ENCODE data around the gene EPS8L3. TPM values are rescaled to one million over a fixed set of nuclear protein-coding genes. Genes with fewer than 3 reads are reported as not detected.

Gene EPS8L3
- polyA plus RNA-seq, 1 donor from 2014 or later = not detected

- TF ChIP-seq EZH2 (IDR thresholded peaks at IDR 0.05; ENCODE audit: borderline replicate concordance, insufficient read depth, low read length, poor library complexity, severe bottlenecking) = no peak
- TF ChIP-seq MXI1 (conservative IDR thresholded peaks at IDR 0.05; ENCODE audit: poor library complexity, severe bottlenecking) = no peak
Observed at GRCh38 chr1:109782927-109783326, 19.2 kb upstream of the EPS8L3 start (continued).

DNA sequence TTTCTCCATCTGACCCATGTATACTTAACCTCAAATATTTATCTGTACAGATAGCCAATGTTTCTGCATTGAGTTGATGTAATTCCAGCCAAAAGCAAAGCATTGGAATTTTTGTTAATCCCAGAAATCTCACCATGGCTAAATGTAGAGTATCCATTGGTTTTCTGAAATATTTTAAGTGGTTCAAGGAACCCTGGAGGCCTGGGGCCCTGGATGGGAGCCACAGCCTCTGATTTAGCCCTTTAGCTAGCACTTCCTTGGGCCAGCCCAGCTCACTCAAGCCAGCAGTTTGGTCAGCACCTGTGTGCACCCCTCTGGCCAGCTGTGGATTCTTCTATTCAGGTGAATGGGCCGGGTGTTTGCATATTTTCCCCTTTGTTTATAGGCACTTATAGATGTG is 18.8 kb upstream of the EPS8L3 start:
- TF ChIP-seq, protein P1, sequence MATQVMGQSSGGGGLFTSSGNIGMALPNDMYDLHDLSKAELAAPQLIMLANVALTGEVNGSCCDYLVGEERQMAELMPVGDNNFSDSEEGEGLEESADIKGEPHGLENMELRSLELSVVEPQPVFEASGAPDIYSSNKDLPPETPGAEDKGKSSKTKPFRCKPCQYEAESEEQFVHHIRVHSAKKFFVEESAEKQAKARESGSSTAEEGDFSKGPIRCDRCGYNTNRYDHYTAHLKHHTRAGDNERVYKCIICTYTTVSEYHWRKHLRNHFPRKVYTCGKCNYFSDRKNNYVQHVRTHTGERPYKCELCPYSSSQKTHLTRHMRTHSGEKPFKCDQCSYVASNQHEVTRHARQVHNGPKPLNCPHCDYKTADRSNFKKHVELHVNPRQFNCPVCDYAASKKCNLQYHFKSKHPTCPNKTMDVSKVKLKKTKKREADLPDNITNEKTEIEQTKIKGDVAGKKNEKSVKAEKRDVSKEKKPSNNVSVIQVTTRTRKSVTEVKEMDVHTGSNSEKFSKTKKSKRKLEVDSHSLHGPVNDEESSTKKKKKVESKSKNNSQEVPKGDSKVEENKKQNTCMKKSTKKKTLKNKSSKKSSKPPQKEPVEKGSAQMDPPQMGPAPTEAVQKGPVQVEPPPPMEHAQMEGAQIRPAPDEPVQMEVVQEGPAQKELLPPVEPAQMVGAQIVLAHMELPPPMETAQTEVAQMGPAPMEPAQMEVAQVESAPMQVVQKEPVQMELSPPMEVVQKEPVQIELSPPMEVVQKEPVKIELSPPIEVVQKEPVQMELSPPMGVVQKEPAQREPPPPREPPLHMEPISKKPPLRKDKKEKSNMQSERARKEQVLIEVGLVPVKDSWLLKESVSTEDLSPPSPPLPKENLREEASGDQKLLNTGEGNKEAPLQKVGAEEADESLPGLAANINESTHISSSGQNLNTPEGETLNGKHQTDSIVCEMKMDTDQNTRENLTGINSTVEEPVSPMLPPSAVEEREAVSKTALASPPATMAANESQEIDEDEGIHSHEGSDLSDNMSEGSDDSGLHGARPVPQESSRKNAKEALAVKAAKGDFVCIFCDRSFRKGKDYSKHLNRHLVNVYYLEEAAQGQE (IDR thresholded peaks at IDR 0.05; ENCODE audit: borderline replicate concordance) = no peak
- TF ChIP-seq, protein P2, sequence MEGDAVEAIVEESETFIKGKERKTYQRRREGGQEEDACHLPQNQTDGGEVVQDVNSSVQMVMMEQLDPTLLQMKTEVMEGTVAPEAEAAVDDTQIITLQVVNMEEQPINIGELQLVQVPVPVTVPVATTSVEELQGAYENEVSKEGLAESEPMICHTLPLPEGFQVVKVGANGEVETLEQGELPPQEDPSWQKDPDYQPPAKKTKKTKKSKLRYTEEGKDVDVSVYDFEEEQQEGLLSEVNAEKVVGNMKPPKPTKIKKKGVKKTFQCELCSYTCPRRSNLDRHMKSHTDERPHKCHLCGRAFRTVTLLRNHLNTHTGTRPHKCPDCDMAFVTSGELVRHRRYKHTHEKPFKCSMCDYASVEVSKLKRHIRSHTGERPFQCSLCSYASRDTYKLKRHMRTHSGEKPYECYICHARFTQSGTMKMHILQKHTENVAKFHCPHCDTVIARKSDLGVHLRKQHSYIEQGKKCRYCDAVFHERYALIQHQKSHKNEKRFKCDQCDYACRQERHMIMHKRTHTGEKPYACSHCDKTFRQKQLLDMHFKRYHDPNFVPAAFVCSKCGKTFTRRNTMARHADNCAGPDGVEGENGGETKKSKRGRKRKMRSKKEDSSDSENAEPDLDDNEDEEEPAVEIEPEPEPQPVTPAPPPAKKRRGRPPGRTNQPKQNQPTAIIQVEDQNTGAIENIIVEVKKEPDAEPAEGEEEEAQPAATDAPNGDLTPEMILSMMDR (IDR thresholded peaks at IDR 0.05; ENCODE audit: poor library complexity, severe bottlenecking) = no peak
- no peak overlapping the region for H2AFZ ChIP-seq (ENCODE audit: low read depth, low read length)
- H3K9me2 ChIP-seq (ENCODE audit: insufficient read depth, low read length) = no peaks in the 10 kb centered on the region
- H3K27ac ChIP-seq (ENCODE audit: low read length) = no peak overlapping the region
- H3K79me2 ChIP-seq (replicated peaks; ENCODE audit: insufficient read depth, low read length) = no peaks in the 10 kb centered on the region
- H3K27me3 ChIP-seq (ENCODE audit: insufficient read depth, low read depth, low read length) = no peaks in the 10 kb centered on the region
- no peak overlapping the region for H3K4me3 ChIP-seq (ENCODE audit: low read length)
- no peaks in the 10 kb centered on the region for H3F3A ChIP-seq (ENCODE audit: insufficient read depth, low read length, poor library complexity, severe bottlenecking)
- no peak overlapping the region for H3K4me2 ChIP-seq (ENCODE audit: low read length)
- no peak overlapping the region for H3K9ac ChIP-seq (ENCODE audit: low read length)
- H3K9me3 ChIP-seq (ENCODE audit: low read length) = peaks cover 4% of the 10 kb centered on the region
- H3K36me3 ChIP-seq (ENCODE audit: insufficient read depth, low read length) = no peaks in the 10 kb centered on the region
- H4K20me1 ChIP-seq (ENCODE audit: insufficient read depth) = no peaks in the 10 kb centered on the region

DNA sequence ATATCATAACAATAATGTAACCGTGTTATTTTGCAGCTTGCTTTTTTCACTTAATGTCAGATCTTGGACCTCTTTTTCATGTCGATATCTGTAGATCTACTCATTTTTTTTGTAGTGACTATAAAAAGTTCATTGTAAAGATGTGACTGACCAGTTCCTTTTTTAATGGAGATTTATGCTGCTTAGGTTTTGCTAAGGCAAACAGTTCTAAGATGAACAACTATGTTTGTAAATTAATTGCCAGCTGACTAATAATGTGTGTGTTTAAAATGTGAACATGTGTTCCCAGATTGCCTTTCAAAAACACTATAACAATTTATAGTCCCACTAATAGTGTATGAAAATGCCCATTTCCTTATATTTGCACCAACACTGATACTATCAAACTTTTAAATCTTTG is 18.1 kb upstream of the EPS8L3 start:
- Histone ChIP-seq H3K9me3 (ENCODE audit: low read length) (peaks cover 4% of the 10 kb centered on the region), H3K9ac (ENCODE audit: low read length) (no peak overlapping the region), H3K4me2 (ENCODE audit: low read length) (no peak overlapping the region), H3K36me3 (ENCODE audit: insufficient read depth, low read length) (no peaks in the 10 kb centered on the region), H4K20me1 (ENCODE audit: insufficient read depth) (no peaks in the 10 kb centered on the region), H3K9me2 (ENCODE audit: insufficient read depth, low read length) (no peaks in the 10 kb centered on the region), H2AFZ (ENCODE audit: low read depth, low read length) (no peak overlapping the region), H3F3A (ENCODE audit: insufficient read depth, low read length, poor library complexity, severe bottlenecking) (no peaks in the 10 kb centered on the region), H3K4me3 (ENCODE audit: low read length) (no peak overlapping the region), H3K79me2 (replicated peaks; ENCODE audit: insufficient read depth, low read length) (no peaks in the 10 kb centered on the region), H3K27me3 (ENCODE audit: insufficient read depth, low read depth, low read length) (no peaks in the 10 kb centered on the region), H3K27ac (ENCODE audit: low read length) (no peak overlapping the region)
- TF ChIP-seq SMC3 (conservative IDR thresholded peaks at IDR 0.05; ENCODE audit: poor library complexity) (no peak), EP300 (conservative IDR thresholded peaks at IDR 0.05; ENCODE audit: poor library complexity, severe bottlenecking) (no peak), RAD21 (conservative IDR thresholded peaks at IDR 0.05) (no peak), TAF1 (IDR thresholded peaks at IDR 0.05; ENCODE audit: low read depth) (no peak), MXI1 (conservative IDR thresholded peaks at IDR 0.05; ENCODE audit: poor library complexity, severe bottlenecking) (no peak), POLR2AphosphoS5 (IDR thresholded peaks at IDR 0.05) (no peak), EZH2 (IDR thresholded peaks at IDR 0.05; ENCODE audit: borderline replicate concordance, insufficient read depth, low read length, poor library complexity, severe bottlenecking) (no peak)
- TF ChIP-seq, protein P1 (IDR thresholded peaks at IDR 0.05; ENCODE audit: borderline replicate concordance) = no peak
- TF ChIP-seq, protein P2 (IDR thresholded peaks at IDR 0.05; ENCODE audit: poor library complexity, severe bottlenecking) = no peak

Data from neural cell (in vitro differentiated cells).